Activated CD4-positive, alpha-beta T cell treated with anti-CD3 and anti-CD28 coated beads for 36 hours (primary cell): ENCODE results near the gene PRCP. TPM values are rescaled to one million over a fixed set of nuclear protein-coding genes. Genes with fewer than 3 reads are reported as not detected.

Experiments
- ATAC-seq: fragments of 200-7000 bp; cut with Tn5 transposase; one replicate; pipeline ENCODE4 v1.10.0; 2021; ENCODE audit warnings: mild to moderate bottlenecking, moderate library complexity
- CTCF ChIA-PET: fragments of 350-600 bp; sonication (Branson Sonifier 250); formaldehyde crosslinking; loops from one replicate; lab custom pipeline; 2021; ENCODE audit warnings: antibody characterized with exemption; lab: Charles Lee
- POLR2A ChIA-PET: fragments of 350-600 bp; sonication (Branson Sonifier 250); formaldehyde crosslinking; loops from one replicate; lab custom pipeline; 2021; ENCODE audit warnings: antibody characterized with exemption, inconsistent platforms; lab: Charles Lee
- DNase-seq: peaks from one replicate; pipeline ENCODE4 v3.0.0-alpha.2; 2020
- H3K27ac Mint-ChIP-seq: one replicate; pipeline ENCODE4 v1.8.0; 2021; ENCODE audit warnings: mixed read lengths
- H3K27me3 Mint-ChIP-seq: one replicate; pipeline ENCODE4 v1.8.0; 2021; ENCODE audit warnings: mixed read lengths
- H3K36me3 Mint-ChIP-seq: one replicate; pipeline ENCODE4 v1.8.0; 2021; ENCODE audit warnings: low read depth, mixed read lengths
- H3K4me1 Mint-ChIP-seq: one replicate; pipeline ENCODE4 v1.8.0; 2021; ENCODE audit warnings: mixed read lengths
- H3K4me3 Mint-ChIP-seq: one replicate; pipeline ENCODE4 v1.8.0; 2021; ENCODE audit warnings: mild to moderate bottlenecking, moderate library complexity, mixed read lengths
- H3K9me3 Mint-ChIP-seq: one replicate; pipeline ENCODE4 v1.8.0; 2021; ENCODE audit warnings: low read depth, mixed read lengths
- intact Hi-C, 2 experiments: fragments of 100-400 bp; cut with DNase I in 1 of 2; cut with micrococcal nuclease in 1 of 2; formaldehyde crosslinking; loops; one replicate each; pipeline versions ENCODE4 v1.14.2 to v1.15.1; 2022 to 2024; cut with DNase I, micrococcal nuclease
- total RNA-seq, 2 experiments: library from RNA; stranded (reverse); gene quantifications; one replicate each; pipeline ENCODE4 v1.2.3, GENCODE V29; 2021

Gene PRCP
- total RNA-seq, 2 experiments from 2014 or later, result 18.2 to 23.4 TPM

GRCh38 chr11:82907371-82907770, 7.1 kb upstream of the PRCP start:
- Mint-ChIP-seq H3K4me3 (no peak overlapping the region), H3K36me3 (peaks cover 14% of the 10 kb centered on the region), H3K4me1 (peaks cover 42% of the 10 kb centered on the region), H3K27ac (no peak overlapping the region), H3K9me3 (peaks cover 7% of the 10 kb centered on the region), H3K27me3 (no peaks in the 10 kb centered on the region)
- intact Hi-C loops, result loop anchor here in 1 of 2 experiments (1.0 to 5.0 kb wide), 2 partner anchors 20 to 910 kb away; no protein-coding TSS in a partner anchor
- no peak for ATAC-seq
- no peak for DNase-seq
- POLR2A ChIA-PET, result no interaction called here
- CTCF ChIA-PET, result interaction anchor here (0.7 to 2.0 kb wide), 7 partner anchors 19 to 374 kb away, joined by 3 to 9 read pairs (median 3); partner anchors contain the start of gene PCF11

GRCh38 chr11:82906931-82907330, 6.7 kb upstream of the PRCP start:
- H3K4me3 Mint-ChIP-seq, result no peak overlapping the region
- H3K9me3 Mint-ChIP-seq, result peaks cover 6% of the 10 kb centered on the region
- intact Hi-C loops, result loop anchor here (1.0 to 5.0 kb wide), 4 partner anchors 20 to 910 kb away; no protein-coding TSS in a partner anchor
- ChIA-PET CTCF (interaction anchor here (0.6 to 1.1 kb wide), 6 partner anchors 19 to 374 kb away, joined by 3 to 9 read pairs (median 3); no protein-coding TSS in a partner anchor), POLR2A (no interaction called here)
- H3K27me3 Mint-ChIP-seq, result no peaks in the 10 kb centered on the region
- H3K4me1 Mint-ChIP-seq, result peaks cover 46% of the 10 kb centered on the region
- ATAC-seq, result no peak
- DNase-seq, result no peak
- no peak overlapping the region for H3K27ac Mint-ChIP-seq
- H3K36me3 Mint-ChIP-seq, result peaks cover 13% of the 10 kb centered on the region

- ChIA-PET POLR2A (no interaction called here), CTCF (interaction anchor here (0.6 to 1.0 kb wide), 3 partner anchors 20 to 344 kb away, joined by 3 to 9 read pairs (median 3); no protein-coding TSS in a partner anchor)
- intact Hi-C loops, result loop anchor here (1.0 to 5.0 kb wide), 4 partner anchors 21 to 911 kb away; no protein-coding TSS in a partner anchor
- Mint-ChIP-seq H3K4me3 (no peak overlapping the region), H3K27ac (no peak overlapping the region), H3K9me3 (no peaks in the 10 kb centered on the region), H3K27me3 (no peaks in the 10 kb centered on the region), H3K36me3 (peaks cover 6% of the 10 kb centered on the region), H3K4me1 (peaks cover 46% of the 10 kb centered on the region)
- DNase-seq, result no peak
- ATAC-seq, result no peak
These were observed 6.0 kb upstream of the PRCP start for GRCh38 chr11:82906236-82906635.

GRCh38 chr11:82903843-82904586, 3.8 kb upstream of the PRCP start:
- POLR2A ChIA-PET, result interaction anchor here (1.0 kb wide), 1 partner anchor 252 kb away, joined by 3 read pairs; no protein-coding TSS in a partner anchor

GRCh38 chr11:82902880-82903279, 2.6 kb upstream of the PRCP start:
- POLR2A ChIA-PET, result interaction anchor here (2.3 kb wide), 1 partner anchor 253 kb away, joined by 15 read pairs; the partner anchor contains the start of gene PCF11
- Mint-ChIP-seq H3K4me1 (peaks cover 47% of the 10 kb centered on the region), H3K27ac (no peak overlapping the region), H3K4me3 (peak overlapping the region; percentile 91), H3K9me3 (no peaks in the 10 kb centered on the region), H3K36me3 (no peaks in the 10 kb centered on the region), H3K27me3 (no peaks in the 10 kb centered on the region)
- intact Hi-C loops, result loop anchor here in 1 of 2 experiments (5.0 kb wide), 1 partner anchor 74 kb away; no protein-coding TSS in a partner anchor
- DNase-seq (no peak), ATAC-seq (no peak)
- CTCF ChIA-PET, result interaction anchor here (1.0 to 2.6 kb wide), 5 partner anchors 36 to 347 kb away, joined by 3 to 14 read pairs (median 7); no protein-coding TSS in a partner anchor

More at GRCh38 chr11:82903843-82904586, 3.8 kb upstream of the PRCP start:
- Mint-ChIP-seq H3K27me3 (no peaks in the 10 kb centered on the region), H3K4me1 (peaks cover 54% of the 10 kb centered on the region), H3K27ac (peak overlapping the region; percentile 30), H3K9me3 (no peaks in the 10 kb centered on the region), H3K4me3 (no peak overlapping the region), H3K36me3 (no peaks in the 10 kb centered on the region)
- DNase-seq (no peak), ATAC-seq (no peak)
- CTCF ChIA-PET, result interaction anchor here (0.7 to 2.6 kb wide), 11 partner anchors 12 to 696 kb away, joined by 3 to 14 read pairs (median 3); partner anchors contain the start of gene RAB30
- intact Hi-C loops, result loop anchor here in 1 of 2 experiments (5.0 kb wide), 1 partner anchor 73 kb away; no protein-coding TSS in a partner anchor

GRCh38 chr11:82901922-82902485, 1.8 kb upstream of the PRCP start:
- DNase-seq, result no peak
- H3K4me1 Mint-ChIP-seq, result peaks cover 50% of the 10 kb centered on the region
- H3K36me3 Mint-ChIP-seq, result no peaks in the 10 kb centered on the region
- no peaks in the 10 kb centered on the region for H3K27me3 Mint-ChIP-seq
- H3K4me3 Mint-ChIP-seq, result peak overlapping the region; percentile 91
- intact Hi-C loops, result loop anchor here (1.0 to 5.0 kb wide), 9 partner anchors 35 to 384 kb away; partner anchors contain the start of genes ANKRD42 (in 2 of the 2), CCDC90B (in 2 of the 2) and RAB30 (in 1 of the 2)
- H3K27ac Mint-ChIP-seq, result peak overlapping the region; percentile 100
- POLR2A ChIA-PET, result interaction anchor here (0.8 to 2.8 kb wide), 6 partner anchors 18 to 384 kb away, joined by 3 to 18 read pairs (median 6); partner anchors contain the start of genes CCDC90B, PCF11 and RAB30
- CTCF ChIA-PET, result interaction anchor here (0.8 to 2.5 kb wide), 15 partner anchors 21 to 384 kb away, joined by 3 to 17 read pairs (median 5); partner anchors contain the start of genes CCDC90B, PCF11 and RAB30
- H3K9me3 Mint-ChIP-seq, result no peaks in the 10 kb centered on the region
- ATAC-seq, result no peak

- Mint-ChIP-seq H3K36me3 (no peaks in the 10 kb centered on the region), H3K27ac (peak within 1 kb of the TSS; percentile 100), H3K4me3 (peak within 1 kb of the TSS; percentile 91), H3K27me3 (no peaks in the 10 kb centered on the region), H3K4me1 (peaks cover 46% of the 10 kb centered on the region), H3K9me3 (no peaks in the 10 kb centered on the region)
- peak; percentile 97 for DNase-seq
- ChIA-PET POLR2A (interaction anchor here (0.7 to 2.8 kb wide), 7 partner anchors 19 to 385 kb away, joined by 3 to 18 read pairs (median 6); partner anchors contain the start of genes CCDC90B, PCF11 and RAB30), CTCF (interaction anchor here (0.5 to 2.5 kb wide), 18 partner anchors 20 to 384 kb away, joined by 3 to 17 read pairs (median 4); partner anchors contain the start of genes CCDC90B, PCF11 and RAB30)
- intact Hi-C loops, result loop anchor here (1.0 to 5.0 kb wide), 9 partner anchors 35 to 385 kb away; partner anchors contain the start of genes ANKRD42 (in 2 of the 2), CCDC90B (in 2 of the 2) and RAB30 (in 1 of the 2)
- ATAC-seq, result peak; percentile 71
These were observed 1.1 kb upstream of the PRCP start, which contains the start of gene DDIAS for GRCh38 chr11:82901165-82901921. TSS of gene DDIAS (plus strand) at chr11:82901736. CDS start at chr11:82914739, 13,003 bp downstream.

GRCh38 chr11:82899957-82900276, 313 bp downstream of the PRCP start:
- no peaks in the 10 kb centered on the region for H3K36me3 Mint-ChIP-seq
- intact Hi-C loops, result loop anchor here (1.0 to 5.0 kb wide), 8 partner anchors 20 to 256 kb away; partner anchors contain the start of gene RAB30 (in 1 of the 2)
- peaks cover 46% of the 10 kb centered on the region for H3K4me1 Mint-ChIP-seq
- no peak for ATAC-seq
- POLR2A ChIA-PET, result interaction anchor here (0.5 to 2.8 kb wide), 9 partner anchors 24 to 386 kb away, joined by 3 to 18 read pairs (median 5); partner anchors contain the start of genes CCDC90B, PCF11 and RAB30
- DNase-seq, result no peak
- CTCF ChIA-PET, result interaction anchor here (0.6 to 2.5 kb wide), 9 partner anchors 11 to 386 kb away, joined by 3 to 17 read pairs (median 6); partner anchors contain the start of genes ANKRD42, CCDC90B and PCF11
- H3K9me3 Mint-ChIP-seq, result no peaks in the 10 kb centered on the region
- peak overlapping the region; percentile 91 for H3K4me3 Mint-ChIP-seq
- H3K27ac Mint-ChIP-seq, result peak overlapping the region; percentile 100
- H3K27me3 Mint-ChIP-seq, result no peaks in the 10 kb centered on the region

GRCh38 chr11:82899186-82899820, 927 bp downstream of the PRCP start:
- intact Hi-C loops, result loop anchor here in 1 of 2 experiments (1.0 kb wide), 1 partner anchor 32 kb away; no protein-coding TSS in a partner anchor
- ATAC-seq, result no peak
- POLR2A ChIA-PET, result interaction anchor here (2.8 kb wide), 1 partner anchor 387 kb away, joined by 18 read pairs; the partner anchor contains the start of gene CCDC90B
- CTCF ChIA-PET, result interaction anchor here (1.0 to 1.5 kb wide), 2 partner anchors 164 to 351 kb away, joined by 4 to 6 read pairs; no protein-coding TSS in a partner anchor
- H3K4me1 Mint-ChIP-seq, result peaks cover 45% of the 10 kb centered on the region
- H3K4me3 Mint-ChIP-seq, result peak overlapping the region; percentile 91
- peak; percentile 13 for DNase-seq
- H3K36me3 Mint-ChIP-seq, result no peaks in the 10 kb centered on the region
- no peaks in the 10 kb centered on the region for H3K9me3 Mint-ChIP-seq
- H3K27me3 Mint-ChIP-seq, result no peaks in the 10 kb centered on the region
- H3K27ac Mint-ChIP-seq, result peak overlapping the region; percentile 100
